Measurements from ENCODE around the gene TBXAS1. TPM values are rescaled to one million over a fixed set of nuclear protein-coding genes. Genes with fewer than 3 reads are reported as not detected.

The TBXAS1 gene
- total RNA-seq, 2 experiments from 2014 or later, result 5.5 to 6.0 TPM

DNA sequence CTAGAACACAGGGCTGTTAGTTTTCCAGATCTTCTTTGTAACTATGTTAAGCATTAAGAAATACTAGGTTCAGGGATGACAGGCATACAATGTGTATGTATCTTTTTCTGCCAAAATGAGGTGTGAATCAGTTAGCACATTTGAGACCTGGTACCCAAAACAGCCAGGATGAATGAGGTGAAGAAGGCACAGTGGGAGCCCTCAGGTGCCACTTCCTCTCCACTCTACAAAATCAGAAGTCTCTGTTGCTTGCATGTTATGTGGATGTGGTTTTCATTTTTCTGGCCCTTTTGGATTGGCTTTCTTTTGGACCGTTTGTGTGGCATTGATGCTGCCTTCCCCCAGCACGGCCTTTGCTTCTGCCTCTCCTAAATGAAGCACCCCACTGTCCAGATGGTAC lies 15.4 kb upstream of the TBXAS1 start:
- Histone ChIP-seq H3K36me3 (ENCODE audit: insufficient read depth, low read length) (no peaks in the 10 kb centered on the region), H3K27me3 (ENCODE audit: control insufficient read depth in 1 of 2, insufficient read depth in 2 of 2, low read length in 2 of 2) (no peaks in the 10 kb centered on the region), H3K4me1 (ENCODE audit: insufficient read depth, low read length) (no peaks in the 10 kb centered on the region), H3K9me3 (ENCODE audit: control insufficient read depth in 1 of 2, insufficient read depth in 1 of 2, low read length in 2 of 2) (no peaks in the 10 kb centered on the region), H3K27ac (ENCODE audit: low read depth in 1 of 2, low read length in 2 of 2) (no peak overlapping the region), H3K4me3 (ENCODE audit: low read length) (no peak overlapping the region)
- no peak for ATAC-seq (ENCODE audit: poor library complexity)
- Mint-ChIP-seq H3K36me3 (ENCODE audit: low read depth) (no peaks in the 10 kb centered on the region), H3K4me3 (no peak overlapping the region), H3K27ac (no peak overlapping the region), H3K9me3 (peaks cover 2% of the 10 kb centered on the region), H3K4me1 (ENCODE audit: low read depth) (peaks cover 9% of the 10 kb centered on the region), H3K27me3 (no peaks in the 10 kb centered on the region)
- POLR2A ChIA-PET, result no interaction called here
- intact Hi-C loops (cut with DNase I, micrococcal nuclease), result no loop called here
- CTCF ChIA-PET, result no interaction called here
- DNase-seq, result no peak
- TF ChIP-seq, protein P1, sequence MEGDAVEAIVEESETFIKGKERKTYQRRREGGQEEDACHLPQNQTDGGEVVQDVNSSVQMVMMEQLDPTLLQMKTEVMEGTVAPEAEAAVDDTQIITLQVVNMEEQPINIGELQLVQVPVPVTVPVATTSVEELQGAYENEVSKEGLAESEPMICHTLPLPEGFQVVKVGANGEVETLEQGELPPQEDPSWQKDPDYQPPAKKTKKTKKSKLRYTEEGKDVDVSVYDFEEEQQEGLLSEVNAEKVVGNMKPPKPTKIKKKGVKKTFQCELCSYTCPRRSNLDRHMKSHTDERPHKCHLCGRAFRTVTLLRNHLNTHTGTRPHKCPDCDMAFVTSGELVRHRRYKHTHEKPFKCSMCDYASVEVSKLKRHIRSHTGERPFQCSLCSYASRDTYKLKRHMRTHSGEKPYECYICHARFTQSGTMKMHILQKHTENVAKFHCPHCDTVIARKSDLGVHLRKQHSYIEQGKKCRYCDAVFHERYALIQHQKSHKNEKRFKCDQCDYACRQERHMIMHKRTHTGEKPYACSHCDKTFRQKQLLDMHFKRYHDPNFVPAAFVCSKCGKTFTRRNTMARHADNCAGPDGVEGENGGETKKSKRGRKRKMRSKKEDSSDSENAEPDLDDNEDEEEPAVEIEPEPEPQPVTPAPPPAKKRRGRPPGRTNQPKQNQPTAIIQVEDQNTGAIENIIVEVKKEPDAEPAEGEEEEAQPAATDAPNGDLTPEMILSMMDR (IDR thresholded peaks at IDR 0.05), result no peak

DNA sequence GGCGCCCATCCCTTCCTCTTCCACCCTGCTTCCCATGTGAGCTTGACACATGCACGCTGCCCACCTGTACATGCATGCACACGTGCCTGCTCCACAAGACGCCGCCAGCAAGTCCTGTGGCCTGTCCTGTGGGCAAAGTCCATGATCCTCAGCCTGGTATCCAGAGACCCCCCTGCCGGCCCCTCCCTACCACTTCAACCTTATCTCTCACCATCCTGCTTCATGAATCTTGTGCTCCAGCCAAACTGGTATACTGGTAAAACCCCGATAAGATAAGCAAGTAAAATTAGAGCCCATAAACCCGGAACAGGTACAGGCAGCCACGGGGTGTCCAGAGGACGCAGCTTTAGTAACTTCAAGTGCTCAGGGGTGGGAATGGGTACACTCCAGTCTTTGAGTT lies 11.8 kb upstream of the TBXAS1 start:
- CTCF ChIA-PET, result no interaction called here
- POLR2A ChIA-PET, result no interaction called here
- Histone ChIP-seq H3K27ac (ENCODE audit: low read depth in 1 of 2, low read length in 2 of 2) (no peak overlapping the region), H3K9me3 (ENCODE audit: control insufficient read depth in 1 of 2, insufficient read depth in 1 of 2, low read length in 2 of 2) (no peaks in the 10 kb centered on the region), H3K4me3 (ENCODE audit: low read length) (no peak overlapping the region), H3K36me3 (ENCODE audit: insufficient read depth, low read length) (no peaks in the 10 kb centered on the region), H3K4me1 (ENCODE audit: insufficient read depth, low read length) (no peaks in the 10 kb centered on the region), H3K27me3 (ENCODE audit: control insufficient read depth in 1 of 2, insufficient read depth in 2 of 2, low read length in 2 of 2) (no peaks in the 10 kb centered on the region)
- Mint-ChIP-seq H3K4me1 (ENCODE audit: low read depth) (peaks cover 9% of the 10 kb centered on the region), H3K36me3 (ENCODE audit: low read depth) (no peaks in the 10 kb centered on the region), H3K4me3 (no peak overlapping the region), H3K27ac (no peak overlapping the region), H3K27me3 (no peaks in the 10 kb centered on the region), H3K9me3 (peaks cover 2% of the 10 kb centered on the region)
- TF ChIP-seq, protein P1 (IDR thresholded peaks at IDR 0.05), result no peak
- no peak for ATAC-seq (ENCODE audit: poor library complexity)
- DNase-seq, result no peak
- intact Hi-C loops (cut with DNase I, micrococcal nuclease), result no loop called here

DNA sequence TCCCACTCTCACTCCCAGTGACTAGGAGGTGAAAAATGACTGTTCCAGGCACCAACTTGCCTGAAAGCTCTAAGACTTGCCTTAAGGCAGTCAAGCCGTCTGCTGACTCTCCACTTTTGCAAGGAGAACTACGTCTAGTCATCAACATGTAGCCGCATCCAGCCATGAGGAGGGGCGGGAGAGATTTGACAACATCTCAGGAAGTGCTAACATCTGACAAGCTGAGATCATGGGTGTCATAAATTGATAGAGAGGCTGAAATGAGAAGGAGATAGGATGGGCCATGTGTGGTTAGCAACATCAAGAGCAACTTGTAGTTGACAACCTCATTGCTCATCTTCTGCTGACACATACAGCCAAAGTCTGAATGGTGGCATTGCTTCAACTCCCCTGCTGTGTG lies 9.0 kb upstream of the TBXAS1 start:
- H3K27me3 Mint-ChIP-seq, result peaks cover under 1% of the 10 kb centered on the region
- ChIA-PET CTCF (no interaction called here), POLR2A (no interaction called here)
- Histone ChIP-seq H3K27me3 (ENCODE audit: control insufficient read depth in 1 of 2, insufficient read depth in 2 of 2, low read length in 2 of 2) (no peaks in the 10 kb centered on the region), H3K4me3 (ENCODE audit: low read length) (no peak overlapping the region), H3K4me1 (ENCODE audit: insufficient read depth, low read length) (no peaks in the 10 kb centered on the region), H3K36me3 (ENCODE audit: insufficient read depth, low read length) (no peaks in the 10 kb centered on the region), H3K27ac (ENCODE audit: low read depth in 1 of 2, low read length in 2 of 2) (no peak overlapping the region), H3K9me3 (ENCODE audit: control insufficient read depth in 1 of 2, insufficient read depth in 1 of 2, low read length in 2 of 2) (no peaks in the 10 kb centered on the region)
- no peaks in the 10 kb centered on the region for H3K36me3 Mint-ChIP-seq (ENCODE audit: low read depth)
- ATAC-seq (ENCODE audit: poor library complexity) (no peak), DNase-seq (peak in 2 of 14 experiments; percentile 24 to 25)
- no peak overlapping the region for H3K4me3 Mint-ChIP-seq
- intact Hi-C loops (cut with DNase I, micrococcal nuclease), result loop anchor here in 1 of 2 experiments (10.0 kb wide), 1 partner anchor 175 kb away; no protein-coding TSS in a partner anchor
- peaks cover 2% of the 10 kb centered on the region for H3K9me3 Mint-ChIP-seq
- H3K27ac Mint-ChIP-seq, result no peak overlapping the region
- no peaks in the 10 kb centered on the region for H3K4me1 Mint-ChIP-seq (ENCODE audit: low read depth)
- TF ChIP-seq, protein P1 (IDR thresholded peaks at IDR 0.05), result no peak
